Measurements from ENCODE around the gene AIFM1. TPM values are rescaled to one million over a fixed set of nuclear protein-coding genes. Genes with fewer than 3 reads are reported as not detected.

AIFM1 gene
- total RNA-seq, 2 experiments from 2014 or later: 43.4 to 47.6 TPM

- Mint-ChIP-seq H3K4me1 (ENCODE audit: low read depth) (peaks cover 60% of the 10 kb centered on the region), H3K4me3 (no peak overlapping the region), H3K9me3 (ENCODE audit: insufficient read depth) (no peaks in the 10 kb centered on the region), H3K27ac (peak overlapping the region; percentile 6), H3K27me3 (ENCODE audit: low read depth) (no peaks in the 10 kb centered on the region), H3K36me3 (ENCODE audit: low read depth) (peaks cover 53% of the 10 kb centered on the region)
- POLR2A ChIA-PET: interaction anchor here (0.6 kb wide), 1 partner anchor 58 kb away, joined by 3 read pairs; no protein-coding TSS in a partner anchor
- CTCF ChIA-PET: interaction anchor here (0.9 to 2.2 kb wide), 2 partner anchors 12 to 100 kb away, joined by 3 to 6 read pairs; no protein-coding TSS in a partner anchor
- ATAC-seq (no peak), DNase-seq (no peak)
These were observed 14.1 kb upstream of the AIFM1 start for GRCh38 chrX:130179579-130180215.

GRCh38 chrX:130179170-130179569 lies 13.5 kb upstream of the AIFM1 start:
- Mint-ChIP-seq H3K36me3 (ENCODE audit: low read depth) (peaks cover 52% of the 10 kb centered on the region), H3K27ac (peak overlapping the region; percentile 6), H3K9me3 (ENCODE audit: insufficient read depth) (no peaks in the 10 kb centered on the region), H3K4me1 (ENCODE audit: low read depth) (peaks cover 60% of the 10 kb centered on the region), H3K27me3 (ENCODE audit: low read depth) (no peaks in the 10 kb centered on the region), H3K4me3 (no peak overlapping the region)
- ATAC-seq (no peak), DNase-seq (no peak)
- CTCF ChIA-PET: interaction anchor here (0.9 to 2.2 kb wide), 2 partner anchors 13 to 99 kb away, joined by 3 to 6 read pairs; no protein-coding TSS in a partner anchor
- POLR2A ChIA-PET: no interaction called here

DNA sequence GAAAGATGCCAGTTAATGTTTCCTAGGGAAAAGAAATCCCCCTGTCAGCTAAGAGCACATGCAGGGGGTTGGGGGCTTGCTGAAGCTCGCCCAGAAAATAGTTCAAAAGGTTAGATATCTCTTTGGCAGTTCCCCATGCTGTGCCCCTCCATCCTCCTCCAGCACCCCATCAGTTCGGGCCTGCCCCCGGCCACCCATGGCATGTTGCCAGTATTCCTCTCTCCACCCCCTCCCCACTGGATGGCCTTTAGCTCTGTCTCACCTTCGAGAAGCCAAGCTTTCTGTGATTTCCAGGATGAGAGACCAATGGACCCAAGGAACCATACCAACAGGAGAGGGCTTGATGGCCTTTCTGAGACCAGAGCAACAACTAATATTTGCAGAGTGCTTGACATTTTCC lies 11.3 kb upstream of the AIFM1 start:
- H3K9me3 Mint-ChIP-seq (ENCODE audit: insufficient read depth): no peaks in the 10 kb centered on the region
- no peaks in the 10 kb centered on the region for H3K27me3 Mint-ChIP-seq (ENCODE audit: low read depth)
- ATAC-seq: no peak
- POLR2A ChIA-PET: no interaction called here
- no peak for DNase-seq
- H3K27ac Mint-ChIP-seq: no peak overlapping the region
- CTCF ChIA-PET: interaction anchor here (1.1 kb wide), 2 partner anchors 10 to 12 kb away, joined by 3 read pairs; partner anchors contain the start of gene AIFM1
- H3K4me3 Mint-ChIP-seq: no peak overlapping the region
- peaks cover 55% of the 10 kb centered on the region for H3K4me1 Mint-ChIP-seq (ENCODE audit: low read depth)
- peaks cover 57% of the 10 kb centered on the region for H3K36me3 Mint-ChIP-seq (ENCODE audit: low read depth)

GRCh38 chrX:130176354-130176776 lies 10.7 kb upstream of the AIFM1 start:
- H3K27ac Mint-ChIP-seq: peak overlapping the region; percentile 61
- CTCF ChIA-PET: interaction anchor here (1.0 to 1.1 kb wide), 3 partner anchors 10 to 57 kb away, joined by 3 read pairs; partner anchors contain the start of gene AIFM1
- H3K9me3 Mint-ChIP-seq (ENCODE audit: insufficient read depth): no peaks in the 10 kb centered on the region

GRCh38 chrX:130174937-130175336 lies 9.3 kb upstream of the AIFM1 start:
- Mint-ChIP-seq H3K36me3 (ENCODE audit: low read depth) (peaks cover 50% of the 10 kb centered on the region), H3K4me3 (peak overlapping the region; percentile 41), H3K27me3 (ENCODE audit: low read depth) (no peaks in the 10 kb centered on the region), H3K9me3 (ENCODE audit: insufficient read depth) (no peaks in the 10 kb centered on the region), H3K4me1 (ENCODE audit: low read depth) (peaks cover 64% of the 10 kb centered on the region), H3K27ac (peak overlapping the region; percentile 62)
- no peak for DNase-seq
- POLR2A ChIA-PET: no interaction called here
- CTCF ChIA-PET: no interaction called here
- ATAC-seq: no peak

More at GRCh38 chrX:130176354-130176776, 10.7 kb upstream of the AIFM1 start:
- POLR2A ChIA-PET: no interaction called here
- peaks cover 56% of the 10 kb centered on the region for H3K36me3 Mint-ChIP-seq (ENCODE audit: low read depth)
- no peak for DNase-seq
- no peak for ATAC-seq
- H3K4me1 Mint-ChIP-seq (ENCODE audit: low read depth): peaks cover 55% of the 10 kb centered on the region
- no peaks in the 10 kb centered on the region for H3K27me3 Mint-ChIP-seq (ENCODE audit: low read depth)
- no peak overlapping the region for H3K4me3 Mint-ChIP-seq

GRCh38 chrX:130174045-130174704 lies 8.5 kb upstream of the AIFM1 start:
- no peaks in the 10 kb centered on the region for H3K27me3 Mint-ChIP-seq (ENCODE audit: low read depth)
- ATAC-seq (no peak), DNase-seq (no peak)
- ChIA-PET CTCF (interaction anchor here (1.0 to 1.6 kb wide), 4 partner anchors 16 to 113 kb away, joined by 3 to 4 read pairs (median 3); no protein-coding TSS in a partner anchor), POLR2A (interaction anchor here (0.6 kb wide), 2 partner anchors 20 to 1716 kb away, joined by 3 read pairs; no protein-coding TSS in a partner anchor)
- H3K9me3 Mint-ChIP-seq (ENCODE audit: insufficient read depth): no peaks in the 10 kb centered on the region
- H3K36me3 Mint-ChIP-seq (ENCODE audit: low read depth): peaks cover 43% of the 10 kb centered on the region
- H3K27ac Mint-ChIP-seq: peak overlapping the region; percentile 93
- peaks cover 56% of the 10 kb centered on the region for H3K4me1 Mint-ChIP-seq (ENCODE audit: low read depth)
- peak overlapping the region; percentile 91 for H3K4me3 Mint-ChIP-seq

DNA sequence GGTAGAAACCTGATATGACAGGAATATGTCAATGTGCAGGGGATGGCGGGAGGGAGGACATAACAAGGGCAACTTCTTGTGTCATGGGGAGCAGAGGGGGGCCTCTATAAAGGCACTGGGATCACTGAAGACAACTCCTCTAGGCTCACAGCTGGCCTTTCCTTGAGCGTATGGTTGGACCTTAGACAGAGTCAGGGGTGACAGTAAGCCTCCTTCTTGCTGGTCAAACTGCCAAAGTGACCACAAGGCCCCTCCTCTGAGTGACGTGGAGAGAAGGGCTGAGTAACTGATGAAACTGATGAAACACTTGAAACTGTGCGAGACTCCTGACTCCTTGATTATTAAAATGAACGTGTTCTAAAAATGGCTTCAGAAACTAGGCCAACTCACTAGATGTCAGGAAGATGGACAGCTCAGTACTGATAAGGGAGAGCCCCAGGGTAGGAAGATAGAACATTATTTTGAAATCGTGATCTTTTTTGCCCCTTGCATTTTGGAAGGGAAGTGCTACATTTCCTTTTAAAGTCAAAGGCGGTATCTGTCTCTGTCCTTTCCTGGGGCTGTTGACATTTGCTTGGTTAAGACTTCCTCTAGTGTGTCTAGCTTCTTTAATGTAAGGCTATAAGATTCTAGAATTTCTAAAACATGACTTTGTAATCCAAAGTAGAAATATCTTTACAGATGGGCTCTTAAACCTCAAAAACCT lies 7.7 kb upstream of the AIFM1 start:
- CTCF ChIA-PET: interaction anchor here (1.0 to 1.6 kb wide), 5 partner anchors 17 to 112 kb away, joined by 3 to 4 read pairs (median 3); no protein-coding TSS in a partner anchor
- Mint-ChIP-seq H3K27me3 (ENCODE audit: low read depth) (no peaks in the 10 kb centered on the region), H3K4me3 (peak overlapping the region; percentile 91), H3K4me1 (ENCODE audit: low read depth) (peaks cover 56% of the 10 kb centered on the region), H3K27ac (peak overlapping the region; percentile 93), H3K9me3 (ENCODE audit: insufficient read depth) (no peaks in the 10 kb centered on the region), H3K36me3 (ENCODE audit: low read depth) (peaks cover 40% of the 10 kb centered on the region)
- peak; percentile 66 for DNase-seq
- POLR2A ChIA-PET: interaction anchor here (0.6 kb wide), 1 partner anchor 19 kb away, joined by 4 read pairs; no protein-coding TSS in a partner anchor
- peak; percentile 26 for ATAC-seq

- H3K9me3 Mint-ChIP-seq (ENCODE audit: insufficient read depth): no peaks in the 10 kb centered on the region
- no peak for DNase-seq
- peaks cover 50% of the 10 kb centered on the region for H3K4me1 Mint-ChIP-seq (ENCODE audit: low read depth)
- H3K27me3 Mint-ChIP-seq (ENCODE audit: low read depth): no peaks in the 10 kb centered on the region
- ChIA-PET CTCF (interaction anchor here (1.4 to 1.6 kb wide), 2 partner anchors 18 to 93 kb away, joined by 3 to 4 read pairs; no protein-coding TSS in a partner anchor), POLR2A (interaction anchor here (1.1 to 1.6 kb wide), 2 partner anchors 86 to 90 kb away, joined by 4 to 6 read pairs; no protein-coding TSS in a partner anchor)
- H3K27ac Mint-ChIP-seq: peak overlapping the region; percentile 93
- no peak for ATAC-seq
- peaks cover 30% of the 10 kb centered on the region for H3K36me3 Mint-ChIP-seq (ENCODE audit: low read depth)
- H3K4me3 Mint-ChIP-seq: peak overlapping the region; percentile 91
These were observed 6.6 kb upstream of the AIFM1 start for GRCh38 chrX:130172127-130172845.

- Mint-ChIP-seq H3K36me3 (ENCODE audit: low read depth) (peaks cover 23% of the 10 kb centered on the region), H3K4me3 (peak within 1 kb of the TSS; percentile 91)
These were observed 5.9 kb upstream of the AIFM1 start, which contains the start of gene RAB33A for GRCh38 chrX:130171446-130172126. Gene RAB33A, plus strand, starts transcription at chrX:130171962. Its CDS starts 101 bp downstream, at chrX:130172063.

DNA sequence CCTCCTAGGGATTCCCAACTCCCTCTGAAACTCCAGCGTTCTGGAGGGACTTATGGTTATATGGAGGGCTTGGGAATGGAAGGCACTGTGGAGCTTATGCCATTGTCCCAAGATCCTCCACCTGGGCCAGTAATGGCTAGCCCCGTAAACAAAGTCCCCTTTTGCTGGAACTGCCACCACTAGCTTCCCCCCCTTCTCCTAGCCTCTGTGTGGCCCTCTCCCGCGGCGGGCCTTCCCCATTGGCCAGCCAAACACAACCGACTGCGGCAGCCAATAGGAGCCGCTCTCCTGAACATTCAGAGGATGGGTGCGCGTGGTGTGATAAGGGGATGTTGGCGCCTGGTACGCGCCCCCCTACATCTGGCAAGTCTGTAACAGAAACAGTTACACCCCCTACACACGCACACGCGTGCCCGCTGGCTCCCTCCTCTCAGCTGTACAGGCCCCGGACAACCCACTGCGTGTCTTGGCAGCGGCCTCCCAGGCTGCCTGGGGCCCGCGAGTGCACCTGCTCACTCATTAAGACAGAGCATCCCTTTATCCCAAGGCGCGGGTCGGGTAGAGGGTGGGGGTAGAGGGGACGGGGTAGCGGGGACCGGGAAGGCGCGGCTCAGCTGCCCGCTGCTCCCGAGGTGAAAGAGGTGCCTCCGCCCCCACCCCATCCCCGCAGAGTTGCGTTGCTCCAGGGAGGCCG lies 5.3 kb upstream of the AIFM1 start:
- peak overlapping the region; percentile 93 for H3K27ac Mint-ChIP-seq
- peaks cover 42% of the 10 kb centered on the region for H3K4me1 Mint-ChIP-seq (ENCODE audit: low read depth)
- peak overlapping the region; percentile 91 for H3K4me3 Mint-ChIP-seq
- ChIA-PET CTCF (interaction anchor here (0.9 to 2.3 kb wide), 8 partner anchors 22 to 91 kb away, joined by 3 to 9 read pairs (median 5); no protein-coding TSS in a partner anchor), POLR2A (interaction anchor here (1.1 to 1.6 kb wide), 4 partner anchors 16 to 91 kb away, joined by 3 to 6 read pairs (median 5); no protein-coding TSS in a partner anchor)
- peaks cover 18% of the 10 kb centered on the region for H3K36me3 Mint-ChIP-seq (ENCODE audit: low read depth)
- H3K27me3 Mint-ChIP-seq (ENCODE audit: low read depth): no peaks in the 10 kb centered on the region
- H3K9me3 Mint-ChIP-seq (ENCODE audit: insufficient read depth): no peaks in the 10 kb centered on the region
- peak; percentile 81 for ATAC-seq
- DNase-seq: peak; percentile 83

More at GRCh38 chrX:130171446-130172126, 5.9 kb upstream of the AIFM1 start, which contains the start of gene RAB33A:
- CTCF ChIA-PET: interaction anchor here (1.0 to 2.3 kb wide), 4 partner anchors 21 to 92 kb away, joined by 4 to 9 read pairs (median 6); no protein-coding TSS in a partner anchor
- Mint-ChIP-seq H3K27me3 (ENCODE audit: low read depth) (no peaks in the 10 kb centered on the region), H3K9me3 (ENCODE audit: insufficient read depth) (no peaks in the 10 kb centered on the region), H3K4me1 (ENCODE audit: low read depth) (peaks cover 49% of the 10 kb centered on the region), H3K27ac (peak within 1 kb of the TSS; percentile 93)
- DNase-seq (peak; percentile 57), ATAC-seq (peak; percentile 44)
- POLR2A ChIA-PET: interaction anchor here (0.6 to 1.6 kb wide), 3 partner anchors 62 to 89 kb away, joined by 3 to 6 read pairs (median 4); no protein-coding TSS in a partner anchor

Measured in activated CD8-positive, alpha-beta T cell treated with anti-CD3 and anti-CD28 coated beads, Interleukin-2, amount 10 ng/mL, durations not matched to agents 7 days and 5 days (primary cell).